RWPE2 (cell line): Measurements from ENCODE around the gene COL4A2.

Source experiments
- ATAC-seq: fragments of 200-7000 bp; cut with Tn5 transposase; 3 replicates; pipeline ENCODE4 v1.9.1; 2021; ENCODE audit warnings: low read depth
- DNase-seq: peaks from one replicate; pipeline ENCODE4 v3.0.0-alpha.2; 2020; ENCODE audit warnings: low spot score
- H3K27ac ChIP-seq: fragments of 450-650 bp; 2 replicates; pipeline ENCODE4 v1.5.1; 2017; ENCODE audit warnings: mild to moderate bottlenecking; ENCODE audit not compliant: poor library complexity, severe bottlenecking
- H3K27me3 ChIP-seq: fragments of 250-450 bp; sonication (Bioruptor Pico); 2 replicates; pipeline ENCODE4 v1.5.1; 2021; ENCODE audit warnings: mild to moderate bottlenecking, moderate library complexity; ENCODE audit not compliant: insufficient read depth, poor library complexity, severe bottlenecking
- H3K36me3 ChIP-seq: fragments of 250-450 bp; sonication (Bioruptor Pico); 2 replicates; pipeline ENCODE4 v1.5.1; 2020; ENCODE audit warnings: low read depth, mild to moderate bottlenecking, moderate library complexity
- H3K4me1 ChIP-seq: fragments of 250-450 bp; sonication (Bioruptor Pico); 2 replicates; pipeline ENCODE4 v1.5.1; 2021; ENCODE audit warnings: mild to moderate bottlenecking, moderate library complexity; ENCODE audit not compliant: insufficient read depth, poor library complexity, severe bottlenecking
- H3K4me3 ChIP-seq: fragments of 250-450 bp; sonication (Bioruptor Pico); 2 replicates; pipeline ENCODE4 v1.5.1; 2021; ENCODE audit warnings: mild to moderate bottlenecking, moderate library complexity; ENCODE audit not compliant: severe bottlenecking
- H3K9me3 ChIP-seq: fragments of 250-450 bp; sonication (Bioruptor Pico); 2 replicates; pipeline ENCODE4 v1.5.1; 2021; ENCODE audit warnings: mild to moderate bottlenecking, moderate library complexity; ENCODE audit not compliant: severe bottlenecking
- CTCF ChIP-seq: fragments of 450-650 bp; IDR thresholded peaks from one replicate; pipeline ENCODE4 v1.5.1; 2017; ENCODE audit warnings: mild to moderate bottlenecking, moderate library complexity; ENCODE audit not compliant: poor library complexity, severe bottlenecking

Gene COL4A2

GRCh38 chr13:110536006-110536693 lies 229.1 kb downstream of the COL4A2 start:
- no peaks in the 10 kb centered on the region for H3K4me1 ChIP-seq
- H3K36me3 ChIP-seq: no peaks in the 10 kb centered on the region
- no peak overlapping the region for H3K27ac ChIP-seq
- no peak overlapping the region for H3K4me3 ChIP-seq
- H3K9me3 ChIP-seq: no peaks in the 10 kb centered on the region
- TF ChIP-seq CTCF: no peak
- no peaks in the 10 kb centered on the region for H3K27me3 ChIP-seq
- DNase-seq (no peak), ATAC-seq (no peak)

- TF ChIP-seq CTCF: no peak
These were observed 231.5 kb downstream of the COL4A2 start for GRCh38 chr13:110538632-110539031.

GRCh38 chr13:110539894-110540293 lies 232.8 kb downstream of the COL4A2 start:
- Histone ChIP-seq H3K4me1 (no peaks in the 10 kb centered on the region), H3K27me3 (no peaks in the 10 kb centered on the region), H3K36me3 (0 out of 2 replicates have a peak, but pooled peaks cover 3% of the 10 kb centered on the region), H3K27ac (no peak overlapping the region), H3K9me3 (no peaks in the 10 kb centered on the region), H3K4me3 (no peak overlapping the region)
- DNase-seq (no peak), ATAC-seq (no peak)
- TF ChIP-seq CTCF: no peak

More at GRCh38 chr13:110538632-110539031, 231.5 kb downstream of the COL4A2 start:
- ATAC-seq (no peak), DNase-seq (no peak)
- no peaks in the 10 kb centered on the region for H3K4me1 ChIP-seq
- no peak overlapping the region for H3K4me3 ChIP-seq
- no peaks in the 10 kb centered on the region for H3K27me3 ChIP-seq
- H3K27ac ChIP-seq: no peak overlapping the region
- H3K9me3 ChIP-seq: no peaks in the 10 kb centered on the region
- H3K36me3 ChIP-seq: no peaks in the 10 kb centered on the region

- no peak overlapping the region for H3K27ac ChIP-seq
- H3K9me3 ChIP-seq: no peaks in the 10 kb centered on the region
- no peak for DNase-seq
- ATAC-seq: no peak
- H3K27me3 ChIP-seq: no peaks in the 10 kb centered on the region
- no peaks in the 10 kb centered on the region for H3K4me1 ChIP-seq
- no peak overlapping the region for H3K4me3 ChIP-seq
- TF ChIP-seq CTCF: no peak
- 0 out of 2 replicates have a peak, but pooled peaks cover 3% of the 10 kb centered on the region for H3K36me3 ChIP-seq
These were observed 233.9 kb downstream of the COL4A2 start for GRCh38 chr13:110540871-110541525.

- TF ChIP-seq CTCF: no peak
- Histone ChIP-seq H3K4me1 (no peaks in the 10 kb centered on the region), H3K27ac (no peak overlapping the region), H3K27me3 (no peaks in the 10 kb centered on the region), H3K4me3 (no peak overlapping the region), H3K36me3 (0 out of 2 replicates have a peak, but pooled peaks cover 3% of the 10 kb centered on the region), H3K9me3 (no peaks in the 10 kb centered on the region)
- ATAC-seq (no peak), DNase-seq (no peak)
These were observed 234.4 kb downstream of the COL4A2 start for GRCh38 chr13:110541526-110541920.
